ENCODE data around the gene RASGRF1.

Gene RASGRF1

DNA sequence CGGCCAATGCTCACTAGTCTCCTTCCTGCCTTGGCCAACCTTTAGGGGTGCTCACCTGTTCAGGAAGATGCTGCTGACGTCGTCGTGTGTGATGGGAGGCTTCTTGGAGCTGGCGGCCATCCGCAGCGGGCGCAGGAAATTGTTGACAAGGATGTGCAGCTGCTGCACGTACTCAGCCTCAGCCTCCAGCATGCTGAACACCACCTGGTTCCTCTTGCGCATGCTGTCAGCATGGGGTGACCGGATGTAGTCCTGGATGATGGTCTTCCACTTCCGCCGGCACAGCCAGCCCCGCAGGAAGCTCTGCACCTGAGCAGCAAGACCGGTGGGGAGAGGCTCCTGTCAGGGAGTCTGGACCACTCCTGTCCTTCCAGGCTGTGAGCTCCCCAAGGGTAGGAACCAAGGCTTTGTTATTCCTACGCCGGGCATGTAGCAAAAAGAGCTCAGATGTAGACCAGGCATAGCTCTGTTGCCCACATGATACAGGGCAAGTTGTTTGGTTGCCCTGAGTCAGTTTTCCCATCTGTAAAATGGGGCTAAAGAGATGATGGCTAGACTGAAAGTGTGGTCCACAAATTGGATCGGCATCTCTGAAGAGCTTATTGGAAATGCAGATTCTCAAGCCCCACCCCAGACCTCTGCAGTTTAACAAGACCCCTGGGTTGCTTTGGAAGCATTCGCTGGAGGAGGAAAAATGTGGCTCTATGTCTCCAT, 43.7 kb downstream of the RASGRF1 start:
- Histone ChIP-seq H3K4ac (ENCODE audit: low read depth in 1 of 2, low read length in 2 of 2) (no peak overlapping the region), H2BK5ac (ENCODE audit: low read depth, low read length, poor library complexity, severe bottlenecking) (no peak overlapping the region), H2AFZ (ENCODE audit: low read depth, low read length) (no peak overlapping the region), H3K18ac (ENCODE audit: low read depth in 1 of 2, low read length in 2 of 2) (no peak overlapping the region), H3K23ac (ENCODE audit: low read length in 2 of 2) (no peak overlapping the region), H3K4me3 (ENCODE audit: insufficient read depth in 1 of 2, low read depth in 1 of 2, low read length in 2 of 2) (no peak overlapping the region), H3K4me1 (ENCODE audit: control insufficient read depth, insufficient read depth, low read depth, low read length) (no peaks in the 10 kb centered on the region), H4K91ac (ENCODE audit: low read length) (no peak overlapping the region), H2BK15ac (ENCODE audit: low read depth, poor library complexity, severe bottlenecking) (no peak overlapping the region), H3K4me2 (ENCODE audit: low read length, poor library complexity, severe bottlenecking) (no peak overlapping the region), H3K27ac (ENCODE audit: low read length, poor library complexity, severe bottlenecking) (no peak overlapping the region), H3K14ac (ENCODE audit: low read length in 2 of 2) (no peak overlapping the region), H3K9me3 (ENCODE audit: control insufficient read depth, low read length) (peaks cover 23% of the 10 kb centered on the region), H2BK12ac (ENCODE audit: low read length in 2 of 2) (no peak overlapping the region), H3K27me3 (ENCODE audit: control insufficient read depth in 1 of 2, insufficient read depth in 1 of 2, low read length in 2 of 2) (peaks cover 27 to 39% of the 10 kb centered on the region in 2 experiments), H2BK120ac (ENCODE audit: low read depth, low read length) (no peak overlapping the region), H3K79me1 (replicated peaks; ENCODE audit: low read length, poor library complexity, severe bottlenecking) (no peaks in the 10 kb centered on the region), H2AK5ac (ENCODE audit: low read length, severe bottlenecking) (no peak overlapping the region), H4K8ac (ENCODE audit: low read length) (no peak overlapping the region), H3K9ac (ENCODE audit: low read length) (no peak overlapping the region), H3K36me3 (ENCODE audit: control insufficient read depth in 1 of 2, insufficient read depth in 2 of 2, low read depth in 1 of 2, low read length in 2 of 2) (no peaks in the 10 kb centered on the region)
- no peak for DNase-seq
- 90% methylated on average over 19 of the region's 19 CpGs for WGBS

DNA sequence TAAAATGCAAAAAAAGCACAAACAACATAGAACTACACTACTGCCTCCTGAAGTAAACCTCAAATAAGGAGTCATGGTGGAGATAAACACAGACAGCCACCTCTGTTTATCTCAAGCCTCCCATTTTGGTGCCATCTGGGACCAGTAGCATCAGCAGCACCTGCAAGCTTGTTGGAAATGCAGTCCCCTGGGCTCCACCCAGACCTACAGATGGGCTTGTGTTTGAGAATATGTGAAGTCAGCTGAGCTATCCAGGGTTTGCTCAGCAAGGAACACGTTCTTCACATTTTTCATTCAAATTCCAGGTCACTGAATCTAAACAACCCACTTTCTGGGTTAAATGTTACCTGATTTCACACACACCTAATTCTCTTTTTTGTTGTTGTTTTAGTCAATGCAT, 45.5 kb downstream of the RASGRF1 start:
- no peak overlapping the region for H3K14ac ChIP-seq (ENCODE audit: low read length in 2 of 2)
- H4K8ac ChIP-seq (ENCODE audit: low read length) = no peak overlapping the region
- no peak overlapping the region for H2AK5ac ChIP-seq (ENCODE audit: low read length, severe bottlenecking)
- no peaks in the 10 kb centered on the region for H3K79me1 ChIP-seq (replicated peaks; ENCODE audit: low read length, poor library complexity, severe bottlenecking)
- H3K27ac ChIP-seq (ENCODE audit: low read length, poor library complexity, severe bottlenecking) = no peak overlapping the region
- H3K4ac ChIP-seq (ENCODE audit: low read depth in 1 of 2, low read length in 2 of 2) = no peak overlapping the region
- H4K91ac ChIP-seq (ENCODE audit: low read length) = no peak overlapping the region
- H3K9ac ChIP-seq (ENCODE audit: low read length) = no peak overlapping the region
- no peak overlapping the region for H3K23ac ChIP-seq (ENCODE audit: low read length in 2 of 2)
- no peak overlapping the region for H2BK12ac ChIP-seq (ENCODE audit: low read length in 2 of 2)
- no peak overlapping the region for H2BK5ac ChIP-seq (ENCODE audit: low read depth, low read length, poor library complexity, severe bottlenecking)
- peaks cover 23% of the 10 kb centered on the region for H3K9me3 ChIP-seq (ENCODE audit: control insufficient read depth, low read length)
- DNase-seq = no peak
- no peak overlapping the region for H3K18ac ChIP-seq (ENCODE audit: low read depth in 1 of 2, low read length in 2 of 2)
- no peaks in the 10 kb centered on the region for H3K4me1 ChIP-seq (ENCODE audit: control insufficient read depth, insufficient read depth, low read depth, low read length)
- no peak overlapping the region for H3K4me2 ChIP-seq (ENCODE audit: low read length, poor library complexity, severe bottlenecking)
- H3K4me3 ChIP-seq (ENCODE audit: insufficient read depth in 1 of 2, low read depth in 1 of 2, low read length in 2 of 2) = no peak overlapping the region
- no peak overlapping the region for H2BK120ac ChIP-seq (ENCODE audit: low read depth, low read length)
- no peaks in the 10 kb centered on the region for H3K36me3 ChIP-seq (ENCODE audit: control insufficient read depth in 1 of 2, insufficient read depth in 2 of 2, low read depth in 1 of 2, low read length in 2 of 2)
- peaks cover 21 to 32% of the 10 kb centered on the region in 2 experiments for H3K27me3 ChIP-seq (ENCODE audit: control insufficient read depth in 1 of 2, insufficient read depth in 1 of 2, low read length in 2 of 2)
- WGBS = no CpG with 5 or more reads among the region's 1 CpG
- no peak overlapping the region for H2BK15ac ChIP-seq (ENCODE audit: low read depth, poor library complexity, severe bottlenecking)
- no peak overlapping the region for H2AFZ ChIP-seq (ENCODE audit: low read depth, low read length)

DNA sequence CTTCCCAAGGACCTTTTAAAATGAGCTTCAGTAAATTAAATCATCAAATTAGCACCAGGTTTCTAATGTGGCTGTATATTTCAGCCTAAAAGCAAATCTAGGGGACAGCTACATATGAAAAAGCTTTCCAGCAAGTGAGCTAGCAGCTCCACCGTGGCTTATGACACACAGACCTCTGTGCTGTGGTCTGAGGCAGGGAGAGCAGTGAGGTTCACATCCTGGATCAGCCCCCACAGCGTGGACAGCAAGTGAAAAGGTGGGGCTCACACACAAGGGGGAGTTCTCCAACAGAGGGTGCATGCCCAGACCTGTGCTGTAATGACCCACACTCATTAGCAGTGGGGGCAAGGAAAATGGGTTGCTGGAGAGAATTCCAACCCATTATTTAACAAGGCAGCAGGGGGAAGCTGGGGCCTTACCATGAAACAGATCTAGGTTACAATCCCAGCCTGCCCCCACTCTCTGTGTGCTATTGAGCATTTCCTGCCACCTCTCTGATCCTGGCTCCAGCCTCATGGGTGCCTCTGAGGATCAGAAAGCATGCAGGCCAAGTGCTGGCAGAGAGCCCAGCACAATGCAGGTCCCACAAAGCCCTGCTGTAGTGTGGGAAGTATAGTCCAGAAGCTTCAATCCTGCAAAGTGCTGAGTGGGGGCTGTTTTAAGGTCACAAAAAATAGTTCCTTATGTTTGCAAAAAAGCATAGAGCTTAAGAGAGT, 48.2 kb downstream of the RASGRF1 start:
- H3K27me3 ChIP-seq (ENCODE audit: control insufficient read depth in 1 of 2, insufficient read depth in 1 of 2, low read length in 2 of 2) = peaks cover 19 to 31% of the 10 kb centered on the region in 2 experiments
- H4K8ac ChIP-seq (ENCODE audit: low read length) = no peak overlapping the region
- no peak overlapping the region for H2BK12ac ChIP-seq (ENCODE audit: low read length in 2 of 2)
- no peak overlapping the region for H2BK120ac ChIP-seq (ENCODE audit: low read depth, low read length)
- peaks cover 23% of the 10 kb centered on the region for H3K9me3 ChIP-seq (ENCODE audit: control insufficient read depth, low read length)
- H2AFZ ChIP-seq (ENCODE audit: low read depth, low read length) = no peak overlapping the region
- H3K4ac ChIP-seq (ENCODE audit: low read depth in 1 of 2, low read length in 2 of 2) = no peak overlapping the region
- no peak overlapping the region for H3K9ac ChIP-seq (ENCODE audit: low read length)
- no peak overlapping the region for H3K4me2 ChIP-seq (ENCODE audit: low read length, poor library complexity, severe bottlenecking)
- no peak overlapping the region for H3K23ac ChIP-seq (ENCODE audit: low read length in 2 of 2)
- H2BK15ac ChIP-seq (ENCODE audit: low read depth, poor library complexity, severe bottlenecking) = no peak overlapping the region
- H3K4me1 ChIP-seq (ENCODE audit: control insufficient read depth, insufficient read depth, low read depth, low read length) = no peaks in the 10 kb centered on the region
- H3K36me3 ChIP-seq (ENCODE audit: control insufficient read depth in 1 of 2, insufficient read depth in 2 of 2, low read depth in 1 of 2, low read length in 2 of 2) = no peaks in the 10 kb centered on the region
- no peak overlapping the region for H3K27ac ChIP-seq (ENCODE audit: low read length, poor library complexity, severe bottlenecking)
- H3K4me3 ChIP-seq (ENCODE audit: insufficient read depth in 1 of 2, low read depth in 1 of 2, low read length in 2 of 2) = no peak overlapping the region
- H3K79me1 ChIP-seq (replicated peaks; ENCODE audit: low read length, poor library complexity, severe bottlenecking) = no peaks in the 10 kb centered on the region
- H2AK5ac ChIP-seq (ENCODE audit: low read length, severe bottlenecking) = no peak overlapping the region
- H2BK5ac ChIP-seq (ENCODE audit: low read depth, low read length, poor library complexity, severe bottlenecking) = no peak overlapping the region
- no peak for DNase-seq
- no peak overlapping the region for H4K91ac ChIP-seq (ENCODE audit: low read length)
- H3K18ac ChIP-seq (ENCODE audit: low read depth in 1 of 2, low read length in 2 of 2) = no peak overlapping the region
- 31% methylated on average over 2 of the region's 2 CpGs for WGBS
- no peak overlapping the region for H3K14ac ChIP-seq (ENCODE audit: low read length in 2 of 2)

DNA sequence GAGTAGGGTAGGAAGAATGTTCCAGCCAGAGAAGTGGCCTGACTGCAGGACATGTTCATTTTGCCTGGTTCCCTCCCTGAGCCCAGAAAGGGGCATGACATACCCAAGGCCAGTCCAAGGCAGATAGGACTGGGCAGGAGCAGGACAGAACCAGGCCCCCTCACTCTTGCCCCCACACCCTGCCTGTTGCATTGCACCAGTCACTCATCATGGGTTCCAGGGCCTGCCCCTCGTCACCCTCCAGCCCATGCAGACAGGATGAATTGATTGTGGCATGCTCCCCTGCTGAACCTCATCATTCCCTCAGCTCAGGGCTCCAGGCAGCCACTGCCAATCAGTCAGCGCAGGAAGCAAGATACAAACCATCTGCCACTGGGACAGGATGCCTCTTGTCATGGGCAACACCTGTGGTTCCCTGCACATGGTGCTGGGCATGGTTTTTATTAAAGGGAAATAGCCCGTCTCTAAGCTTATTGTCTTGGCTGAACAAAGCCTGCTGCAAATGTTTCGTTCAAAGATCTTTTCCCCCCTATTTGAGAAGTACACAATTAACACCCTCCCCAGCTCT, 48.9 kb downstream of the RASGRF1 start:
- H3K14ac ChIP-seq (ENCODE audit: low read length in 2 of 2) = no peak overlapping the region
- no peak overlapping the region for H3K27ac ChIP-seq (ENCODE audit: low read length, poor library complexity, severe bottlenecking)
- H4K91ac ChIP-seq (ENCODE audit: low read length) = no peak overlapping the region
- no peak overlapping the region for H2BK12ac ChIP-seq (ENCODE audit: low read length in 2 of 2)
- H3K36me3 ChIP-seq (ENCODE audit: control insufficient read depth in 1 of 2, insufficient read depth in 2 of 2, low read depth in 1 of 2, low read length in 2 of 2) = no peaks in the 10 kb centered on the region
- no peak overlapping the region for H2AFZ ChIP-seq (ENCODE audit: low read depth, low read length)
- peaks cover 23% of the 10 kb centered on the region for H3K9me3 ChIP-seq (ENCODE audit: control insufficient read depth, low read length)
- peaks cover 13 to 32% of the 10 kb centered on the region in 2 experiments for H3K27me3 ChIP-seq (ENCODE audit: control insufficient read depth in 1 of 2, insufficient read depth in 1 of 2, low read length in 2 of 2)
- H3K18ac ChIP-seq (ENCODE audit: low read depth in 1 of 2, low read length in 2 of 2) = no peak overlapping the region
- H3K4me2 ChIP-seq (ENCODE audit: low read length, poor library complexity, severe bottlenecking) = no peak overlapping the region
- H4K8ac ChIP-seq (ENCODE audit: low read length) = no peak overlapping the region
- H3K79me1 ChIP-seq (replicated peaks; ENCODE audit: low read length, poor library complexity, severe bottlenecking) = no peaks in the 10 kb centered on the region
- no peak overlapping the region for H3K23ac ChIP-seq (ENCODE audit: low read length in 2 of 2)
- H2BK5ac ChIP-seq (ENCODE audit: low read depth, low read length, poor library complexity, severe bottlenecking) = no peak overlapping the region
- H2BK15ac ChIP-seq (ENCODE audit: low read depth, poor library complexity, severe bottlenecking) = no peak overlapping the region
- H2BK120ac ChIP-seq (ENCODE audit: low read depth, low read length) = no peak overlapping the region
- WGBS = 71% methylated on average over 4 of the region's 4 CpGs
- no peak overlapping the region for H3K4ac ChIP-seq (ENCODE audit: low read depth in 1 of 2, low read length in 2 of 2)
- no peak for DNase-seq
- no peak overlapping the region for H2AK5ac ChIP-seq (ENCODE audit: low read length, severe bottlenecking)
- no peak overlapping the region for H3K4me3 ChIP-seq (ENCODE audit: insufficient read depth in 1 of 2, low read depth in 1 of 2, low read length in 2 of 2)
- no peak overlapping the region for H3K9ac ChIP-seq (ENCODE audit: low read length)
- no peaks in the 10 kb centered on the region for H3K4me1 ChIP-seq (ENCODE audit: control insufficient read depth, insufficient read depth, low read depth, low read length)
